ENCODE data around the gene UBL7.

Gene UBL7

DNA sequence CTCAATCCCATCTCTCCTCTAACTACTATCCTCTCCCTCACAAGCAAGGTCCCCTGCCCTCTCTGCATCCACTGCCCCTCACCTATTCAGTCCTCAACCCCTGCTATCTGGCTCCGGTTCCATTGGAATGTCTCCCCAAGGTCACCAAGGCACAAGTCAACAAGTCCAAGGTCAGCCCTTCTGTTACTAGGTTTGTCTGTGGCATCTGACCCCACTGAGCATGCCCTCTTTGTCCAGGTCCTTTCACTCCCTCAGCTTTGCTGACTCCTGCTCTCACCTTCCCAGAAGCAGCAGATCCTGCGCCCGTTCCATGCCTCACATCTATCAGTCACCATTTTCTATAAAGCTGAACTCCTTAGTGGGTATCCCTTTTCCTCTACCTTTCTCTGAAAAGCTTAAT lies 18.9 kb downstream of the UBL7 start:
- Histone ChIP-seq H3K4me3 (ENCODE audit: low read depth, low read length) (no peak overlapping the region), H3K9ac (no peak overlapping the region), H3K4me2 (ENCODE audit: low read length) (no peak overlapping the region), H3K27me3 (ENCODE audit: control insufficient read depth, insufficient read depth, low read length) (no peaks in the 10 kb centered on the region), H3K4me1 (no peaks in the 10 kb centered on the region), H2AFZ (no peak overlapping the region), H3K27ac (no peak overlapping the region), H3K9me3 (ENCODE audit: control insufficient read depth, low read length) (no peaks in the 10 kb centered on the region), H3K79me2 (no peaks in the 10 kb centered on the region), H3K36me3 (ENCODE audit: control insufficient read depth, insufficient read depth, low read length) (no peaks in the 10 kb centered on the region)
- TF ChIP-seq, protein P1, sequence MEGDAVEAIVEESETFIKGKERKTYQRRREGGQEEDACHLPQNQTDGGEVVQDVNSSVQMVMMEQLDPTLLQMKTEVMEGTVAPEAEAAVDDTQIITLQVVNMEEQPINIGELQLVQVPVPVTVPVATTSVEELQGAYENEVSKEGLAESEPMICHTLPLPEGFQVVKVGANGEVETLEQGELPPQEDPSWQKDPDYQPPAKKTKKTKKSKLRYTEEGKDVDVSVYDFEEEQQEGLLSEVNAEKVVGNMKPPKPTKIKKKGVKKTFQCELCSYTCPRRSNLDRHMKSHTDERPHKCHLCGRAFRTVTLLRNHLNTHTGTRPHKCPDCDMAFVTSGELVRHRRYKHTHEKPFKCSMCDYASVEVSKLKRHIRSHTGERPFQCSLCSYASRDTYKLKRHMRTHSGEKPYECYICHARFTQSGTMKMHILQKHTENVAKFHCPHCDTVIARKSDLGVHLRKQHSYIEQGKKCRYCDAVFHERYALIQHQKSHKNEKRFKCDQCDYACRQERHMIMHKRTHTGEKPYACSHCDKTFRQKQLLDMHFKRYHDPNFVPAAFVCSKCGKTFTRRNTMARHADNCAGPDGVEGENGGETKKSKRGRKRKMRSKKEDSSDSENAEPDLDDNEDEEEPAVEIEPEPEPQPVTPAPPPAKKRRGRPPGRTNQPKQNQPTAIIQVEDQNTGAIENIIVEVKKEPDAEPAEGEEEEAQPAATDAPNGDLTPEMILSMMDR (IDR thresholded peaks at IDR 0.05), result no peak

DNA sequence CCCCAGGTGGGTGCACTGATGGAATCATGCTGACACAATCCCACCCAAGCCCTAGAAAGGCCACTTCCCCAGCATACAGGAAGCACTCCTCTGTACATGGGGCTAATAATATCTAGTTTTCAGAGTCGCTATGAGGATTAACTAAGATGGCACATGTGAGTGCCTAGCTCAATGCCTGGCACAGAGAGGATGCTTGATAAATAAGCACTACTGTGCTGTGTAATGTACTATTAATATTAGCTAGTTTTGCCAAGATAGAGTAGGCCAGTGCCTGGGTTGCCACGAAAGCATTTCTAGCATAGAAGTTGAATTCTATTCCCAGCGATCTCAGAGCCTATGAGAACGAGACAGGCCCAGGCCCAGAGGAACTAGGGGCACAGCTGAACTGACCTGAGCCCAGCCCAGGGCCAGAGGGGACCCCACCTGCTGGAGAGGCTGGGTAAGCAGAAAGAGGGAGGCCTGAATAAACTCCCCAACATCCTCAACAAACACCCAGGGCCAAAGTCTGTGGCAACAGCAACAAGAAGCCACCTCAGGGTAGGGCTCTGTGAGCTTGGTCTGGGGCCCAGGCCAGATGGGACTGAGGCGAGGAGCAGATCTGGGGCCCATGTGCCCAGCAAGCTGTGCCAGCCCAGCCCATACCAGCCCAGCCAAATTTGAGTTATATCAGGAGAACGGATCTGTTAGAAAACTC lies 19.6 kb downstream of the UBL7 start:
- no peaks in the 10 kb centered on the region for H3K79me2 ChIP-seq

DNA sequence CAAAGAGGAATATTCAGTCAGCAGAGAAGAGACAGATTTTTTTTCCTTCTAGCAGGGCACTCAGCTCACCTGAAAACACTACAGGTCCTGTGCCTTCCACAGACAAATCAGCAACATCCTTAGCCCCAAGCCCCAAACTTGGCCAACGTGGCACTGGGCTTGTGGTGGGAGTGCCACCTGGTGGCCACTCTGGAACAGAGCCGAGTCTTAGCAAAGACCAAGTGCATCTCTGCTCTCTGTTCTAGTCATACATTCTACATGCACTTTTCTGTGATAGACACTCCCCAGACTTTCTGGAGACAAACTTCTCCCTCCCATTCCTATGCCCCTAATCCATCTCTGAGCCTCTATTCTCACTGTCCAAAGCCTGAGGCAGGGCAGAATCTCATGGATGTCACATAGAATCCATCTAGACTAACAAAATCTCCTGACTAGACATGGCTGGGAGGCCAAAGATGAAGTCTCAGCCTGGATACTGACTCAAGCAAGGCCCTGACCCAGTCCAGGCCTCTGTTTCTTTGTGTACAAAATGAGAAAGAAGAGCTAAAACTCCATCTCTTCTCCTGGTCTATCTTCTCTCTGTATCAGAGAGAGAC lies 22.1 kb downstream of the UBL7 start:
- Histone ChIP-seq H3K27ac (no peak overlapping the region), H2AFZ (no peak overlapping the region), H3K79me2 (no peaks in the 10 kb centered on the region), H3K9me3 (ENCODE audit: control insufficient read depth, low read length) (no peaks in the 10 kb centered on the region), H3K27me3 (ENCODE audit: control insufficient read depth, insufficient read depth, low read length) (no peaks in the 10 kb centered on the region), H3K9ac (no peak overlapping the region), H3K4me1 (peaks cover 8% of the 10 kb centered on the region), H3K36me3 (ENCODE audit: control insufficient read depth, insufficient read depth, low read length) (no peaks in the 10 kb centered on the region), H3K4me3 (ENCODE audit: low read depth, low read length) (no peak overlapping the region), H3K4me2 (ENCODE audit: low read length) (no peak overlapping the region)
- TF ChIP-seq, protein P1 (IDR thresholded peaks at IDR 0.05), result peak; percentile 79

More for the DNA sequence above, 19.6 kb downstream of the UBL7 start:
- Histone ChIP-seq H3K9me3 (ENCODE audit: control insufficient read depth, low read length) (no peaks in the 10 kb centered on the region), H3K27me3 (ENCODE audit: control insufficient read depth, insufficient read depth, low read length) (no peaks in the 10 kb centered on the region), H3K36me3 (ENCODE audit: control insufficient read depth, insufficient read depth, low read length) (no peaks in the 10 kb centered on the region), H3K4me1 (no peaks in the 10 kb centered on the region), H3K27ac (no peak overlapping the region), H2AFZ (no peak overlapping the region), H3K4me2 (ENCODE audit: low read length) (no peak overlapping the region), H3K4me3 (ENCODE audit: low read depth, low read length) (no peak overlapping the region), H3K9ac (no peak overlapping the region)
- TF ChIP-seq, protein P1 (IDR thresholded peaks at IDR 0.05), result no peak

DNA sequence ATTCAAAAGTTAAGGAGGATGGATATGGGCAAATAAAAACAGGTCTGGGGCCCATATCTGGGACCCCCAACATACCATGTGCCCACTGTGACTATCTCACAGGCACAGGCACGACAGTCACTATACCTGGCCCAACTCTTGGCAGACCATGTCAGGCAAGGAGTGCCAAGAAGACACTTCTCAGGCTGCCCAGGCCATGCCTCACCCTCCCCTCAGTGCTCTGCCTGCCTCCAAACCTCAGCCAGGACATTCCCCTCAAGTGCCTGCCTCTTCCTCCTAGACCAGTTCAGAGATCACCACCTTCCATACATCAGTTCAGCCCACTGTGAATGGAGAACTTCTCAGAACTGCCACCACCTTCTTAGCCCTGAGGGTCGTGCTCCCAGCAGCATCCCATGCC lies 22.8 kb downstream of the UBL7 start:
- TF ChIP-seq, protein P1 (IDR thresholded peaks at IDR 0.05), result no peak
- H3K79me2 ChIP-seq, result no peaks in the 10 kb centered on the region

More for the DNA sequence above, 22.8 kb downstream of the UBL7 start:
- peaks cover 8% of the 10 kb centered on the region for H3K4me1 ChIP-seq
- H3K27me3 ChIP-seq (ENCODE audit: control insufficient read depth, insufficient read depth, low read length), result no peaks in the 10 kb centered on the region
- no peak overlapping the region for H3K4me3 ChIP-seq (ENCODE audit: low read depth, low read length)
- no peak overlapping the region for H3K27ac ChIP-seq
- H3K36me3 ChIP-seq (ENCODE audit: control insufficient read depth, insufficient read depth, low read length), result no peaks in the 10 kb centered on the region
- no peak overlapping the region for H2AFZ ChIP-seq
- no peak overlapping the region for H3K9ac ChIP-seq
- no peak overlapping the region for H3K4me2 ChIP-seq (ENCODE audit: low read length)
- no peaks in the 10 kb centered on the region for H3K9me3 ChIP-seq (ENCODE audit: control insufficient read depth, low read length)

All from parathyroid adenoma (tissue), 2 donors.